ENCODE data around the gene ESPN.

The ESPN gene

DNA sequence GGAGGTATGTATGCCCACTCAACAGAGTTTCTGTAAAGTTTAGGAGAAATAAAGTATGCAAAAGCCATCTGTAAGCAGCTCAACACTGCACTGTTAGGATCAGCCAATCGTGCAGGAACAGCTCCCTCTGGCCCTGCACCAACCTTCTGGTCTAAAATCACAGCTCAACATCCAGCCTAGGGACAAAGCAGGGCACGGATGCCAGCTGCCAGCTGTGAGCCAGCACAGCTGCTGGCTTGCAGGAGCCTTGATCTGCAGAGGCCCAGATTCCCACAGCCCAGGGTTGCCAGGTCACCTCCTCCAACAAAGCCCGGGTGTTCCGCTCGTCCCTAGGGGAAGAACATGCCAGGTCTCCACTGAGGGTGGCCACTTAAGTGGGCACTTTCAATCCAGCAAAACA, 39.6 kb upstream of the ESPN start:
- Histone ChIP-seq H3K36me3 (ENCODE audit: control insufficient read depth in 1 of 2, insufficient read depth in 2 of 2, low read length in 2 of 2) (no peaks in the 10 kb centered on the region), H3K79me2 (ENCODE audit: control insufficient read depth, insufficient read depth, low read length, poor library complexity) (no peaks in the 10 kb centered on the region), H4K91ac (ENCODE audit: low read depth, low read length) (no peak overlapping the region), H2BK120ac (ENCODE audit: insufficient read depth, low read length, poor library complexity) (no peak overlapping the region), H3K18ac (ENCODE audit: low read length) (peak overlapping the region; percentile 2), H3K4me3 (ENCODE audit: low read depth, low read length) (no peak overlapping the region), H2AK5ac (ENCODE audit: low read length) (no peak overlapping the region), H3K4me1 (ENCODE audit: control insufficient read depth in 1 of 2, insufficient read depth in 2 of 2, low read length in 2 of 2) (peaks cover 12% of the 10 kb centered on the region in 2 experiments), H4K12ac (ENCODE audit: low read depth, low read length) (no peak overlapping the region), H3K14ac (ENCODE audit: low read length) (no peak overlapping the region), H4K8ac (ENCODE audit: low read depth, low read length) (no peak overlapping the region), H3K27me3 (ENCODE audit: insufficient read depth, low read length) (no peaks in the 10 kb centered on the region), H3K4me2 (ENCODE audit: low read length) (no peak overlapping the region), H3K9ac (ENCODE audit: low read length) (no peak overlapping the region), H3K4ac (ENCODE audit: low read depth, low read length) (no peak overlapping the region), H3K27ac (ENCODE audit: low read depth, low read length) (no peak overlapping the region), H2BK5ac (ENCODE audit: low read depth, low read length, poor library complexity) (no peak overlapping the region), H3K79me1 (ENCODE audit: low read length) (peaks cover 4% of the 10 kb centered on the region), H2BK12ac (ENCODE audit: low read length) (no peak overlapping the region), H3K9me3 (ENCODE audit: insufficient read depth, low read depth, low read length) (no peaks in the 10 kb centered on the region), H2AFZ (ENCODE audit: insufficient read depth, low read length, poor library complexity) (no peak overlapping the region), H3K23ac (ENCODE audit: low read length) (no peak overlapping the region)
- no CpG with 5 or more reads among the region's 5 CpGs for WGBS (ENCODE audit: extremely low coverage, insufficient coverage, insufficient read length)
- no peak for DNase-seq

GRCh38 chr1:6385488-6386191, 38.9 kb upstream of the ESPN start:
- H2AK5ac ChIP-seq (ENCODE audit: low read length) = no peak overlapping the region
- H3K14ac ChIP-seq (ENCODE audit: low read length) = peak overlapping the region; percentile 63
- no peak overlapping the region for H3K4me3 ChIP-seq (ENCODE audit: low read depth, low read length)
- no peak overlapping the region for H3K4ac ChIP-seq (ENCODE audit: low read depth, low read length)
- no peaks in the 10 kb centered on the region for H3K27me3 ChIP-seq (ENCODE audit: insufficient read depth, low read length)
- H3K4me1 ChIP-seq (ENCODE audit: control insufficient read depth in 1 of 2, insufficient read depth in 2 of 2, low read length in 2 of 2) = peaks cover 12% of the 10 kb centered on the region in 2 experiments
- H4K8ac ChIP-seq (ENCODE audit: low read depth, low read length) = peak overlapping the region; percentile 83
- H2BK120ac ChIP-seq (ENCODE audit: insufficient read depth, low read length, poor library complexity) = no peak overlapping the region
- H4K12ac ChIP-seq (ENCODE audit: low read depth, low read length) = peak overlapping the region; percentile 12
- H3K79me2 ChIP-seq (ENCODE audit: control insufficient read depth, insufficient read depth, low read length, poor library complexity) = no peaks in the 10 kb centered on the region
- H3K18ac ChIP-seq (ENCODE audit: low read length) = peak overlapping the region; percentile 34
- no peaks in the 10 kb centered on the region for H3K36me3 ChIP-seq (ENCODE audit: control insufficient read depth in 1 of 2, insufficient read depth in 2 of 2, low read length in 2 of 2)
- peak overlapping the region; percentile 60 for H4K91ac ChIP-seq (ENCODE audit: low read depth, low read length)
- H2AFZ ChIP-seq (ENCODE audit: insufficient read depth, low read length, poor library complexity) = no peak overlapping the region
- DNase-seq = peak; percentile 97 to 98
- no CpG with 5 or more reads among the region's 22 CpGs for WGBS (ENCODE audit: extremely low coverage, insufficient coverage, insufficient read length)
- H2BK5ac ChIP-seq (ENCODE audit: low read depth, low read length, poor library complexity) = no peak overlapping the region
- H3K4me2 ChIP-seq (ENCODE audit: low read length) = no peak overlapping the region
- H3K27ac ChIP-seq (ENCODE audit: low read depth, low read length) = no peak overlapping the region
- no peaks in the 10 kb centered on the region for H3K9me3 ChIP-seq (ENCODE audit: insufficient read depth, low read depth, low read length)
- peaks cover 4% of the 10 kb centered on the region for H3K79me1 ChIP-seq (ENCODE audit: low read length)
- no peak overlapping the region for H3K9ac ChIP-seq (ENCODE audit: low read length)
- H2BK12ac ChIP-seq (ENCODE audit: low read length) = no peak overlapping the region
- no peak overlapping the region for H3K23ac ChIP-seq (ENCODE audit: low read length)

- H3K18ac ChIP-seq (ENCODE audit: low read length) = no peak overlapping the region
- no peak overlapping the region for H3K23ac ChIP-seq (ENCODE audit: low read length)
- H2BK12ac ChIP-seq (ENCODE audit: low read length) = no peak overlapping the region
- 100% methylated on average over 1 of the region's 10 CpGs for WGBS (ENCODE audit: extremely low coverage, insufficient coverage, insufficient read length)
- peaks cover 12% of the 10 kb centered on the region in 2 experiments for H3K4me1 ChIP-seq (ENCODE audit: control insufficient read depth in 1 of 2, insufficient read depth in 2 of 2, low read length in 2 of 2)
- H3K79me1 ChIP-seq (ENCODE audit: low read length) = peaks cover 4% of the 10 kb centered on the region
- no peaks in the 10 kb centered on the region for H3K36me3 ChIP-seq (ENCODE audit: control insufficient read depth in 1 of 2, insufficient read depth in 2 of 2, low read length in 2 of 2)
- H3K4me3 ChIP-seq (ENCODE audit: low read depth, low read length) = no peak overlapping the region
- no peak overlapping the region for H3K4ac ChIP-seq (ENCODE audit: low read depth, low read length)
- no peak overlapping the region for H3K4me2 ChIP-seq (ENCODE audit: low read length)
- H3K9me3 ChIP-seq (ENCODE audit: insufficient read depth, low read depth, low read length) = no peaks in the 10 kb centered on the region
- H3K27ac ChIP-seq (ENCODE audit: low read depth, low read length) = no peak overlapping the region
- no peak overlapping the region for H2AFZ ChIP-seq (ENCODE audit: insufficient read depth, low read length, poor library complexity)
- no peaks in the 10 kb centered on the region for H3K79me2 ChIP-seq (ENCODE audit: control insufficient read depth, insufficient read depth, low read length, poor library complexity)
- no peak overlapping the region for H4K91ac ChIP-seq (ENCODE audit: low read depth, low read length)
- peak; percentile 34 to 37 for DNase-seq
- H3K9ac ChIP-seq (ENCODE audit: low read length) = no peak overlapping the region
- H4K8ac ChIP-seq (ENCODE audit: low read depth, low read length) = no peak overlapping the region
- no peak overlapping the region for H2BK5ac ChIP-seq (ENCODE audit: low read depth, low read length, poor library complexity)
- no peaks in the 10 kb centered on the region for H3K27me3 ChIP-seq (ENCODE audit: insufficient read depth, low read length)
- H2BK120ac ChIP-seq (ENCODE audit: insufficient read depth, low read length, poor library complexity) = no peak overlapping the region
- H3K14ac ChIP-seq (ENCODE audit: low read length) = no peak overlapping the region
- H4K12ac ChIP-seq (ENCODE audit: low read depth, low read length) = no peak overlapping the region
- no peak overlapping the region for H2AK5ac ChIP-seq (ENCODE audit: low read length)
Measured at GRCh38 chr1:6386371-6386949, 38.1 kb upstream of the ESPN start.

- Histone ChIP-seq H3K79me1 (ENCODE audit: low read length) (peaks cover 8% of the 10 kb centered on the region), H3K23ac (ENCODE audit: low read length) (no peak overlapping the region), H2AFZ (ENCODE audit: insufficient read depth, low read length, poor library complexity) (no peak overlapping the region), H3K36me3 (ENCODE audit: control insufficient read depth in 1 of 2, insufficient read depth in 2 of 2, low read length in 2 of 2) (no peaks in the 10 kb centered on the region), H2BK5ac (ENCODE audit: low read depth, low read length, poor library complexity) (no peak overlapping the region), H3K79me2 (ENCODE audit: control insufficient read depth, insufficient read depth, low read length, poor library complexity) (peaks cover 2% of the 10 kb centered on the region), H3K9me3 (ENCODE audit: insufficient read depth, low read depth, low read length) (no peaks in the 10 kb centered on the region), H4K91ac (ENCODE audit: low read depth, low read length) (no peak overlapping the region), H4K12ac (ENCODE audit: low read depth, low read length) (no peak overlapping the region), H2BK12ac (ENCODE audit: low read length) (no peak overlapping the region), H3K4ac (ENCODE audit: low read depth, low read length) (no peak overlapping the region), H2AK5ac (ENCODE audit: low read length) (no peak overlapping the region), H3K4me2 (ENCODE audit: low read length) (no peak overlapping the region), H3K27ac (ENCODE audit: low read depth, low read length) (no peak overlapping the region), H3K27me3 (ENCODE audit: insufficient read depth, low read length) (no peaks in the 10 kb centered on the region), H3K4me1 (ENCODE audit: control insufficient read depth in 1 of 2, insufficient read depth in 2 of 2, low read length in 2 of 2) (peaks cover 17 to 22% of the 10 kb centered on the region in 2 experiments), H3K14ac (ENCODE audit: low read length) (no peak overlapping the region), H2BK120ac (ENCODE audit: insufficient read depth, low read length, poor library complexity) (no peak overlapping the region), H4K8ac (ENCODE audit: low read depth, low read length) (no peak overlapping the region), H3K9ac (ENCODE audit: low read length) (no peak overlapping the region), H3K18ac (ENCODE audit: low read length) (no peak overlapping the region), H3K4me3 (ENCODE audit: low read depth, low read length) (no peak overlapping the region)
- WGBS (ENCODE audit: extremely low coverage, insufficient coverage, insufficient read length) = no CpG with 5 or more reads among the region's 9 CpGs
- DNase-seq = no peak
Measured at GRCh38 chr1:6389971-6390370, 34.6 kb upstream of the ESPN start.
